HG03565 (cell line): ENCODE data around the gene WNK1.
"Not testable (repeated sequence)": the region's sequence is repeated elsewhere in the genome, so short reads cannot be mapped to it uniquely, and the experiment has no call there.

Experiments
- ATAC-seq: cut with Tn5 transposase; IDR thresholded peaks from one replicate; pipeline ENCODE4 v1.9.1; 2021; ENCODE audit warnings: mild to moderate bottlenecking, moderate library complexity; ENCODE audit not compliant: unreplicated experiment

The WNK1 gene

GRCh38 chr12:777550-778047 is 25.2 kb downstream of the WNK1 start:
- no peak for ATAC-seq

DNA sequence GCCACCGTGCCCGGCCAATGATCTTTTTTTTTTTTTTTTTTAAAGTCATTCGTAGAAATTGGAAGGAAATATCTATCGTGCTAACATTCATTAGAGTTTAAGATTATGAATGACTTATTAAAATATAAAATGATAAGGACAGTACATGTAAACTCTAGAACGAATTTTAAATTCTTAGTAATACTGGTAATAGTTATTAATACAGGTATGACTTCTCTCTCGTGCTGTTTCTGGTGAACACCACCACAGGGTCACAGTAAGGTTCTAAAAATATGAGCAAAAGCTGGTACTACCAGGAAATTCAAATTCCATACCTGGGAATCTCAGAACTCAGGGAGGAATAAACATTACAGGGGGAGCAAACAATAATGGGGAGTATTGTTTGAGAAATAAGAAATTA is 26.2 kb downstream of the WNK1 start:
- ATAC-seq, result no peak

- ATAC-seq, result no peak
Measured at GRCh38 chr12:779745-780734, 27.7 kb downstream of the WNK1 start.

DNA sequence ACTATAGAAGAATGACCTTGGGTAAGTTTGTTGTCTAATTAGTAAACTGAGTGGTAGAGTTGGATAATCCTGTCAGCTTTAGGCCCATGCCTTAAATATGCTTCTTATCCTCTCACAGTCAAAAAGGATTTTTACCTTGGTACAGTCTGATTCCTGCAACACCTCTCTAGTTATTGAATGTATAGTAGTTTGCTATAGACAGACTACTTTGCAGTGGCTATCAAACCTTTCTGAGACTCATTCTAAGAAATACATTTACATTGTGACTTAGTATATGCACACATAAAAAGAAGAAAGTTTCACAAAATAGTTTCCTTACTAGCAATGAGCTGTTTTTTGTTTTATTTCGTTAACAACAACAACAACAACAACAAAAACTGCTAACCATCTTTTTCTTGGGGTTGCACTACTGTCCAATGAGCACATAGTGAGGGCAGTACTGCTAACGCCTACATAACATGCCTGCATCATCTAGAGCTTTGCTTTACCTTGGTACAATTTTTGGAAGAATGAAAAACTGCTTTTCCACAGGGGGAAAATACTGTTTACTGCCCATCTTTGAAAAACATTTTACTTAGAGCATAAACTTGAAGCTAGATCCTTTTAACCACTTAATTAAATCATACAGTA is 28.5 kb downstream of the WNK1 start:
- no peak for ATAC-seq

- no peak for ATAC-seq
Measured at GRCh38 chr12:785706-786105, 33.3 kb downstream of the WNK1 start.

GRCh38 chr12:788288-788687 is 35.9 kb downstream of the WNK1 start:
- no peak for ATAC-seq

DNA sequence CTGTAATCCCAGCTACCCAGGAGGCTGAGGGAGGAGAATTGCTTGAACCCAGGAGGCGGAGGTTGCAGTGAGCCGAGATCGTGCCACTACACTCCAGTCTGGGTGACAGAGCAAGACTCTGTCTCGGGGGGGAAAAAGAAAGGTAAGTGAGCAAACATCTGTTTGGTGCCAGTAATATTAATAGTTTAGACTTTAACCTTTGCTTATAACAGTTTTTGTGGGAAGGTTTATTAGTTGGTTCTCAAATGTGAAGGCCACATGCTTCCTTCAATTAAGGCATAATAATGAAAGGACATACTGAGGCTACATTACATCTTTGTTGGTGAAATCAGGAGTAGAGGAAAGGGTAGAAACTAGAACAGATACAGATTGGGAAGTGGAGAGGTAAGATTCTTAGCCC is 36.4 kb downstream of the WNK1 start:
- not testable (repeated sequence) for ATAC-seq

GRCh38 chr12:789852-790563 is 37.6 kb downstream of the WNK1 start:
- ATAC-seq, result no peak

DNA sequence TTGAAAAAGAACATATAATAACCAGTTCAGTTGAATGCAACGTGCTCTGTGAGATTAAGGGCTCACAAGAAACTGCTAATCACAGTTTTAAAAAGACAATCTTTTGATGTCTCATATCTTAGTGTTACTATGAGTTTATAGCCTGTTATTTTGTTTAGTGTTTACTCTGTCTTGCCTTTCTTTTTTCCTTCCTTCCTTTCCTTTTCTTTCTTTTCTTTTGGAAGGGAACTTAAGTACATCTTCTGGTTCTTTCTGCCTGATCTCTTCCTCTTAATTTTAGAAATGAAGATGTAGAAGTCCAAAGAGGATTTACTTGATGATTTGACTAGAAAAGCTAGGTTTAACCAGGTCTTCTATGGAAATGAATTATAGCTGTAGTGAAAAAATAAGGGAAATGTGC is 38.2 kb downstream of the WNK1 start:
- no peak for ATAC-seq

- no peak for ATAC-seq
Measured at GRCh38 chr12:793037-793436, 40.7 kb downstream of the WNK1 start.

- ATAC-seq, result no peak
Measured at GRCh38 chr12:793711-794110, 41.3 kb downstream of the WNK1 start.

GRCh38 chr12:795305-795704 is 42.9 kb downstream of the WNK1 start:
- no peak for ATAC-seq

GRCh38 chr12:800401-800800 is 48.0 kb downstream of the WNK1 start:
- no peak for ATAC-seq

DNA sequence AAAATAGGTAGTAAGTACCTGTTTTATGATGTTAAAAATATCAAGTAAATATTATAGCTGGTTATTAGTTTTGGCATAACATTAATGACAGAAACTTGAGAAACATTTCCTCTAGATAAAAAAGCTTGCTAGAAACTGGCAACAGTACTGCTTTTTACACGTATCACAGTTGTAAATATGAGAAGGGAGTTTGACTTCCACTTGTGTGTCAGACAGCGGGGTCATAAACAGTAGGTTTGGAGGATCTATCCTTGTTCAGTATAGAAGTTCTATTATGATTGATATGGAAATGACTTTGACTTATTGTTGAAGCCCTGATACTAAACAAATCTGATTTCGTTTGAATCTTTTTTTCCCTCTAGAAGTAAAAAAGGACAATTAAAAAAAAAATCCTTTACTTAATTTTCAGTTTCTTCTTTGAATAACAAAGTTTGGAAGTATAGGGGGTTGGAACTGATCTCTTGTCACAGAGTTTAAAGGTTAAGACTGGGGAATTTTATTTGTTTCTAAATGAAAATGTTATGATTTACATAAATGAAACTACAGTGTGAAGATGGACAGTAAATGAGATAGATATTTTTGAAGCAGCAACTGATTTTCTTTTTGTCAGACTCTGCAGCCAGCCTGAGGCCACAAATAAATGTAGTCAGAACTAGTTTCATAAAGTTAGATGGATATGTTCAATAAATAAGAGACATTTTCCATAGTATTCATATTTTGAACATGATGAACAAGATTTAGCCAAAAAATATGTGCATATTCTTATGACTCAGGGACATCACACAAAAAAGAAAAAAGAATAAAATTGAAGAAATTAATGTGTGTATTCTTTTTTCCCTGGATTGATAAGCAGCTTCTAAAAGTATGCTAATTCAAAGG is 50.1 kb downstream of the WNK1 start:
- no peak for ATAC-seq

- ATAC-seq, result no peak
Measured at GRCh38 chr12:805022-805632, 52.7 kb downstream of the WNK1 start.

GRCh38 chr12:806200-806791 is 53.9 kb downstream of the WNK1 start:
- no peak for ATAC-seq

- no peak for ATAC-seq
Measured at GRCh38 chr12:807041-807735, 54.8 kb downstream of the WNK1 start.

DNA sequence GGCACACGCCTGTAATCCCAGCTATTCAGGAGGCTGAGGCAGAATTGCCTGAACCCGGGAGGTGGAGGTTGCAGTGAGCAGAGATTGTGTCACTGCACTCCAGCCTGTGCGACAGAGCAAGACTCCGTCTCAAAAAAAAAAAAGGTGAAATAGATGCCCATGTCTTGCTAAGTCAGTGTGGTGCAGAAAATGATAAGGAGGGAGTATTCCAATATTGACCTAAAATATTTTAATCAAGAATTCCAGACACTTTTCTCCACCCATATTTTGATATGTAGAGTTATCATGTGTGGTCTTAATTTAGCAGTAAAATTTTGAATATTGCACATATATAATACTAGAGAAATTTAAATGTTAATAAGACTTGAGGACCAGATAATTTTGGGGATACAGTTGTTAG is 57.7 kb downstream of the WNK1 start:
- no peak for ATAC-seq
